ENCODE measurements around the gene TMSB10.
"Not testable (repeated sequence)": the region's sequence is repeated elsewhere in the genome, so short reads cannot be mapped to it uniquely, and the experiment has no call there.

TMSB10 gene

DNA sequence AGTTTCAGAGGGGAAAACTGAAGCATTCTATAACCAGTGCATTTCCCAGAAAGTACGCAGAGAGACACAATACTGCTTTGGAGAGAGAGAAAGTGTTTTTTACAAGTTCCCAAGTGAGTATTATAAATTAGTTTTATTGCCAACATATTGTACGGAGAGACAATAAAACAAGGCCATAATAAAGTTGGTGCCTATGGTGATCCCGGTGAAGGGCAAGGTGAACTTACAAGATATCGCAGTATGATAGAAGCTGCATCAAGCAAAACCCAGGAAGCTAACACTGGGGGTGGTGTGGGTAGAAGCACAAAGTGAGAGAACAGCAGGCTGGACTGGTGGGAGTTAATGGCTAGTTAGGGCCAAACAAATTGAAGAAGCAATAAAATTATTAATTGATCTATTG, 7.5 kb downstream of the TMSB10 start:
- Histone ChIP-seq H3K4me1 (ENCODE audit: control insufficient read depth, insufficient read depth, low read length) (no peaks in the 10 kb centered on the region), H3K4me3 (ENCODE audit: low read depth, low read length) (no peak overlapping the region), H3K27ac (ENCODE audit: extremely low read depth, low read depth, low read length) (no peak overlapping the region), H3K36me3 (ENCODE audit: control insufficient read depth in 2 of 2, insufficient read depth in 1 of 2, low read length in 2 of 2) (peaks cover 0 to 8% of the 10 kb centered on the region in 2 experiments; a peak in 2 of 3 replicates), H3K9me3 (ENCODE audit: control insufficient read depth, insufficient read depth, low read depth, low read length) (no peaks in the 10 kb centered on the region)
- ChIA-PET CTCF (interaction anchor here (1.5 kb wide), 1 partner anchor 12 kb away, joined by 10 read pairs; no protein-coding TSS in a partner anchor), POLR2A (no interaction called here)
- TF ChIP-seq ZNF221 (tag by site-specific recombination; IDR thresholded peaks at IDR 0.05; ENCODE audit: borderline replicate concordance) (no peak), ZFP69B (tag by site-specific recombination; IDR thresholded peaks at IDR 0.05) (no peak), EGR2 (tag by site-specific recombination; IDR thresholded peaks at IDR 0.05; ENCODE audit: low read depth) (peak; percentile 37; the same call in 1 of the 2 replicates), OSR2 (tag by site-specific recombination; IDR thresholded peaks at IDR 0.05) (no peak), ZFHX2 (tag by site-specific recombination; conservative IDR thresholded peaks at IDR 0.05) (peak; percentile 68), ZIC2 (tag by site-specific recombination; IDR thresholded peaks at IDR 0.05) (peak; percentile 10; the same call in 1 of the 2 replicates), ZNF560 (tag by site-specific recombination; IDR thresholded peaks at IDR 0.05; ENCODE audit: borderline replicate concordance) (no peak), SP2 (tag by site-specific recombination; IDR thresholded peaks at IDR 0.05) (no peak), ZNF768 (tag by site-specific recombination; IDR thresholded peaks at IDR 0.05) (no peak), ZNF585B (tag by site-specific recombination; IDR thresholded peaks at IDR 0.05) (no peak)
- TF ChIP-seq, protein P1, sequence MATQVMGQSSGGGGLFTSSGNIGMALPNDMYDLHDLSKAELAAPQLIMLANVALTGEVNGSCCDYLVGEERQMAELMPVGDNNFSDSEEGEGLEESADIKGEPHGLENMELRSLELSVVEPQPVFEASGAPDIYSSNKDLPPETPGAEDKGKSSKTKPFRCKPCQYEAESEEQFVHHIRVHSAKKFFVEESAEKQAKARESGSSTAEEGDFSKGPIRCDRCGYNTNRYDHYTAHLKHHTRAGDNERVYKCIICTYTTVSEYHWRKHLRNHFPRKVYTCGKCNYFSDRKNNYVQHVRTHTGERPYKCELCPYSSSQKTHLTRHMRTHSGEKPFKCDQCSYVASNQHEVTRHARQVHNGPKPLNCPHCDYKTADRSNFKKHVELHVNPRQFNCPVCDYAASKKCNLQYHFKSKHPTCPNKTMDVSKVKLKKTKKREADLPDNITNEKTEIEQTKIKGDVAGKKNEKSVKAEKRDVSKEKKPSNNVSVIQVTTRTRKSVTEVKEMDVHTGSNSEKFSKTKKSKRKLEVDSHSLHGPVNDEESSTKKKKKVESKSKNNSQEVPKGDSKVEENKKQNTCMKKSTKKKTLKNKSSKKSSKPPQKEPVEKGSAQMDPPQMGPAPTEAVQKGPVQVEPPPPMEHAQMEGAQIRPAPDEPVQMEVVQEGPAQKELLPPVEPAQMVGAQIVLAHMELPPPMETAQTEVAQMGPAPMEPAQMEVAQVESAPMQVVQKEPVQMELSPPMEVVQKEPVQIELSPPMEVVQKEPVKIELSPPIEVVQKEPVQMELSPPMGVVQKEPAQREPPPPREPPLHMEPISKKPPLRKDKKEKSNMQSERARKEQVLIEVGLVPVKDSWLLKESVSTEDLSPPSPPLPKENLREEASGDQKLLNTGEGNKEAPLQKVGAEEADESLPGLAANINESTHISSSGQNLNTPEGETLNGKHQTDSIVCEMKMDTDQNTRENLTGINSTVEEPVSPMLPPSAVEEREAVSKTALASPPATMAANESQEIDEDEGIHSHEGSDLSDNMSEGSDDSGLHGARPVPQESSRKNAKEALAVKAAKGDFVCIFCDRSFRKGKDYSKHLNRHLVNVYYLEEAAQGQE (tag by site-specific recombination; IDR thresholded peaks at IDR 0.05): no peak

DNA sequence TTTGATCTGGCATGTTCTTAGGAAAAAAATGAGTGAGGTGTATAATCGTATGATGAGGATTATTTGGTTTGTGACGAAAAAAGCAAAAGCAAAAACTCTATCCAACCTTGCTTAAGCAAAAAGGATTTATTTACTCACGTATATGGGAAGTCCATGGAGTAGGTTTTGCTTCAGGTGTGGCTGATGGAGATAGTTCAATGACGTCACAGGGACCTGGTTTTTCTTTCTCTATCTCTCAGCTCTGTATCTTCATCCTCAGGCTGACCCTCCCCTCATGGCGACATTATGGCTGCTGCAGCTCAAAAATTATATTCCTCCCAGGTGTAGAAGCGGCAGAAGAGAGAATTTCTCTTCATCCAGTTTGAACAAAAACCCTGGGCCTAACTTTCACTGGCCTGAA, 8.9 kb downstream of the TMSB10 start:
- H3K27ac ChIP-seq (ENCODE audit: extremely low read depth, low read depth, low read length): no peak overlapping the region
- H3K4me3 ChIP-seq (ENCODE audit: low read depth, low read length): no peak overlapping the region
- H3K4me1 ChIP-seq (ENCODE audit: control insufficient read depth, insufficient read depth, low read length): no peaks in the 10 kb centered on the region
- ChIA-PET POLR2A (interaction anchor here (0.9 kb wide), 1 partner anchor 11 kb away, joined by 3 read pairs; no protein-coding TSS in a partner anchor), CTCF (interaction anchor here (0.6 to 0.8 kb wide), 2 partner anchors 26 to 32 kb away, joined by 3 to 4 read pairs; no protein-coding TSS in a partner anchor)
- no peak for TF ChIP-seq ZNF155 (tag by site-specific recombination; IDR thresholded peaks at IDR 0.05)
- H3K36me3 ChIP-seq (ENCODE audit: control insufficient read depth in 2 of 2, insufficient read depth in 1 of 2, low read length in 2 of 2): peaks cover 0 to 4% of the 10 kb centered on the region in 2 experiments; a peak in 2 of 3 replicates
- no peaks in the 10 kb centered on the region for H3K9me3 ChIP-seq (ENCODE audit: control insufficient read depth, insufficient read depth, low read depth, low read length)

DNA sequence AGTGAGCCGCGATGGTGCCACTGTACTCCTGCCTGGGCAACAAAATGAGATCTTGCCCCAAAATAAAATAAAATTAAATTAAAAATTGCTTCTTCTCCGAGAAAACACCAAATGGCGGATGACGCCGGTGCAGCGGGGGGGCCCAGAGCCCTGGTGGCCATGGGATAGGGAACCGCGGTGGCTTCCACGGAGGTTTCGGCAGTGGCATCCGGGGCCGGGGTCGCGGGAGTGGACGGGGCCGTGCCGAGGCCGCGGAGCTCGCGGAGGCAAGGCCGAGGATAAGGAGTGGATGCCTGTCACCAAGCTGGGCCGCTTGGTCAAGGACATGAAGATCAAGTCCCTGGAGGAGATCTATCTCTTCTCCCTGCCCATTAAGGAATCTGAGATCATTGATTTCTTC, 10.2 kb downstream of the TMSB10 start:
- H3K4me1 ChIP-seq (ENCODE audit: control insufficient read depth, insufficient read depth, low read length); H3K4me3 ChIP-seq (ENCODE audit: low read depth, low read length); H3K27ac ChIP-seq (ENCODE audit: extremely low read depth, low read depth, low read length); H3K9me3 ChIP-seq (ENCODE audit: control insufficient read depth, insufficient read depth, low read depth, low read length); POLR2A ChIA-PET; H3K36me3 ChIP-seq (ENCODE audit: control insufficient read depth in 2 of 2, insufficient read depth in 1 of 2, low read length in 2 of 2): not testable (repeated sequence)
- CTCF ChIA-PET: interaction anchor here (0.7 kb wide), 1 partner anchor 49 kb away, joined by 3 read pairs; no protein-coding TSS in a partner anchor

DNA sequence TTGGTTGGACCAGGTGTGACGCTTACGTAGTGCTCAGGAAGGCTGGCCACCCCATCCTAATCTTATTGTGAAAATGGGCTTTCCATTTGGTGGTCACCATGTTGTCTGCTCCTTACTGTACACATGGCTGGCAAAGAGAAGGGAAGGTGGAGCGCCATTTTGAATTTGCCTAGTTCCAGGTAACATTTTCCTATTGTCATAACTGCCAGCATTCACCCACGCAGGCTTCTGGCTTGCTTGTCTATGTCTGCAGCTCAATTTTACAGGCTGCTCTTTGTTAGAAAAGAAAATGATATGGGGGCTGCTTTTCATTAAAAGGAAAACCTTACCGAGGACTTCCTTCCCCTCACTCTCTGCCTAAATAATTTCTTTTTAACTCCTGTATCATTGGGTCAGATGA, 12.4 kb downstream of the TMSB10 start:
- H3K27ac ChIP-seq (ENCODE audit: extremely low read depth, low read depth, low read length); H3K4me1 ChIP-seq (ENCODE audit: control insufficient read depth, insufficient read depth, low read length); H3K9me3 ChIP-seq (ENCODE audit: control insufficient read depth, insufficient read depth, low read depth, low read length); H3K4me3 ChIP-seq (ENCODE audit: low read depth, low read length); H3K36me3 ChIP-seq (ENCODE audit: control insufficient read depth in 2 of 2, insufficient read depth in 1 of 2, low read length in 2 of 2): not testable (repeated sequence)
- ChIA-PET CTCF (interaction anchor here (1.1 kb wide), 1 partner anchor 8 kb away, joined by 7 read pairs; no protein-coding TSS in a partner anchor), POLR2A (interaction anchor here (1.4 to 2.9 kb wide), 2 partner anchors 11 kb away, joined by 12 to 33 read pairs; partner anchors contain the start of gene TMSB10)

Measured in HEK293 (cell line).